Large intestine (tissue), 3 donors: ENCODE measurements around the gene CFAP46. TPM values are rescaled to one million over a fixed set of nuclear protein-coding genes. Genes with fewer than 3 reads are reported as not detected.

Source experiments
- DNase-seq, 2 donors: peaks; one replicate each; pipeline versions ENCODE4 v3.0.0 to v3.0.0-alpha.2; 2013
- H3K27ac ChIP-seq: one replicate; pipeline ENCODE4 v1.5.1; 2013; ENCODE audit warnings: low read length
- H3K27me3 ChIP-seq: 2 replicates; pipeline ENCODE4 v1.6.1; 2013; ENCODE audit warnings: low read length; ENCODE audit not compliant: control insufficient read depth, insufficient read depth
- H3K36me3 ChIP-seq: 2 replicates; pipeline ENCODE4 v1.6.1; 2013; ENCODE audit warnings: low read length; ENCODE audit not compliant: control insufficient read depth, insufficient read depth
- H3K4me1 ChIP-seq: one replicate; pipeline ENCODE4 v1.6.1; 2013; ENCODE audit warnings: low read length; ENCODE audit not compliant: control insufficient read depth, insufficient read depth
- H3K4me3 ChIP-seq: one replicate; pipeline ENCODE4 v1.5.1; 2013; ENCODE audit warnings: low read length
- H3K9me3 ChIP-seq: one replicate; pipeline ENCODE4 v1.6.1; 2013; ENCODE audit warnings: mild to moderate bottlenecking, low read depth, low read length, moderate library complexity; ENCODE audit not compliant: control insufficient read depth
- WGBS: methylation state at CpG from one replicate; pipeline ENCODE4 v1.1.5; 2013; ENCODE audit warnings: low lambda C conversion rate; ENCODE audit not compliant: insufficient coverage; 5-methylcytosine and 5-hydroxymethylcytosine counted together
- polyA plus RNA-seq: library from polyadenylated mRNA; unstranded; fragments of 120-200 nt; gene quantifications from one replicate; pipeline ENCODE4 v1.2.1, GENCODE V29; 2013

CFAP46 gene
- polyA plus RNA-seq, 1 donor: 0.75 TPM

DNA sequence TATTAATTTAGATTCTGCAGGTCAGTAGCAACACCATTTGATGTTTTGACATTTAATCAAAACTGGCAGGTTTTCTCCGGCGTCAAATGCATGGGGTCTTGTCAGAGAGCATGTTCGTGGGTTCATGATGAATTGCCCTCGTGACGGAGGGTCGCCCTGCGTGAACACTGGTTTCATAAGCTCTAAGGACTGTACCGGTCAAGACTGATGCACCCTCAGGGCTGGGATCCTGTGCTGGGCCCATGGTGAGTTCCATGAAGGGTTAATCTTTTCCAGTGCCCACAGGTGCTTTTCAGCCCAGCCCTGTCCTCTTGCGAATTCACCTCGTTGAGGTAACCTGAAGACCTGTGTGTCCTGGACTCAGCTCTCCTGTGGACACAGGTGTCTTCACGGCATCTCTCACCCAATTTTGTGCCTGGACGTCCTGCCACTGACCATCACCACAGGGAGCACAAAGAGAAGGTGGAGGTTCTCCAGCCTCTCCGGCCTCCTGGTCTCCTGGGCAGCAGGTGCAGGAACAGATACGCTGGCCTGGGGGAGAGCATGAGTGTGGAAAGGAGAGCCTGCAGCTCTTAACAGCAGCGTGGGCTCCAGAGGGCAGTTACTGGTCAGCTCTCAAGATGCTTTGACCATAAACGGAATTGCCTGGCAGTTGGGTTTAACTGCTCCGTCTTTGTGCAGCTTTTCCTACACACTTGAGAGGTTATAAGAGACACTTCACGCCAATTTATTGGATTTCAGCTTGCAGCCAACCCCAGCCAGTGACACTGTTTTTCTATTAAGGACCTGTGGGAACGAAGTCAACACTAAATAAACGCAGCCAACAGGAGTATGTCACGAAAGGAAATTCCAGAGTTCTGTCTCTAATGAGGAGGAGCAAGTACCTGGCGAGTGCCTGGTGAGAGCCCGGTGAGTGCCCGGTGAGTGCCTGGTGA, 37.4 kb upstream of the CFAP46 start:
- H3K27ac ChIP-seq: no peak overlapping the region
- no peaks in the 10 kb centered on the region for H3K36me3 ChIP-seq
- WGBS: 100% methylated on average over 1 of the region's 24 CpGs
- peaks cover 3% of the 10 kb centered on the region for H3K9me3 ChIP-seq
- no peak overlapping the region for H3K4me3 ChIP-seq
- peaks cover 10% of the 10 kb centered on the region for H3K27me3 ChIP-seq
- no peak for DNase-seq
- no peaks in the 10 kb centered on the region for H3K4me1 ChIP-seq

GRCh38 chr10:132978542-132978941, 36.2 kb upstream of the CFAP46 start:
- Histone ChIP-seq H3K27ac (no peak overlapping the region), H3K9me3 (no peaks in the 10 kb centered on the region), H3K27me3 (peaks cover under 1% of the 10 kb centered on the region), H3K36me3 (no peaks in the 10 kb centered on the region), H3K4me3 (no peak overlapping the region), H3K4me1 (no peaks in the 10 kb centered on the region)
- WGBS: 72% methylated on average over 4 of the region's 9 CpGs
- DNase-seq: no peak

- Histone ChIP-seq H3K27me3 (no peaks in the 10 kb centered on the region), H3K4me1 (no peaks in the 10 kb centered on the region)
Observed at GRCh38 chr10:132977807-132978206, 35.4 kb upstream of the CFAP46 start.

GRCh38 chr10:132977076-132977475, 34.7 kb upstream of the CFAP46 start:
- no peak for DNase-seq
- Histone ChIP-seq H3K27ac (no peak overlapping the region), H3K27me3 (peaks cover 4% of the 10 kb centered on the region), H3K4me1 (no peaks in the 10 kb centered on the region), H3K9me3 (no peaks in the 10 kb centered on the region), H3K36me3 (no peaks in the 10 kb centered on the region), H3K4me3 (no peak overlapping the region)
- no CpG with 5 or more reads among the region's 25 CpGs for whole genome bisulfite sequencing

More at GRCh38 chr10:132977807-132978206, 35.4 kb upstream of the CFAP46 start:
- Histone ChIP-seq H3K27ac (no peak overlapping the region), H3K36me3 (no peaks in the 10 kb centered on the region), H3K9me3 (no peaks in the 10 kb centered on the region), H3K4me3 (no peak overlapping the region)
- WGBS: no CpG with 5 or more reads among the region's 27 CpGs
- DNase-seq: no peak

DNA sequence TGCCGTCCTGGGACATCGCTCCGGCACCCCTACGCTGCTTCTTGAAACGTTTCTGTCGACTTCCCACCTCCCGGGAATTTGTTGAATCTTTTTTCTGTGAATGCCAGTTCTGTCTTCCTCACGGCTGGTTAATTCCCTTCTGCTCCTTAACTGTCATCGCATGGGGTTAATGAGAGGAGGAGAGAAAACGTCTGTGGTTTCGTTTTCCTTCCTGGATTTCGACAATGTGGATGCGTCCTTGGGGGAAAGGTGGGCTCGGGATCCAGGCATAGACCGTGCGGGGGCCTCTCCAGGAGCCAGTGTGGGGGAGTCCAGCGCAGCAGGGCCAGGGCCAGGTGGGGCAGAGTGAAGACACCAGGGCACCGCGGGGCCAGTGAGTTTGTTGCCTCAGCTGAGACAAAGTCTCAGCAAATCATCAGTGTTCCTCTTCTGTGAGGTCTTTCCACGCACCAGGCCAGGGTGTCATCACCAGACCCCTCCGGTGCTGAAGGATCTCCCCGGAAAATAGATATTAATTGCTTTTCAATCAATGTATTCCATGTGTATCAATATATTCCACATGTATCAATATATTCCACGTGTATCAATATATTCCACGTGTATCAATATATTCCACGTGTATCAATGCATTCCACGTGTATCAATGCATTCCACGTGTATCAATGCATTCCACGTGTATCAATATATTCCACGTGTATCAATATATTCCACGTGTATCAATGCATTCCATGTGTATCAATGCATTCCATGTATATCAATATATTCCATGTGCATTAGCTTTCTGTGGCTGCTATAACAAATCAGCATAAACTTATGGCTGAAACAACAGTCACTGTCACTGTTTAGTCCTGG, 33.7 kb upstream of the CFAP46 start:
- H3K36me3 ChIP-seq: no peaks in the 10 kb centered on the region
- no peak overlapping the region for H3K4me3 ChIP-seq
- H3K27ac ChIP-seq: no peak overlapping the region
- no peaks in the 10 kb centered on the region for H3K4me1 ChIP-seq
- WGBS: 97% methylated on average over 4 of the region's 30 CpGs
- peaks cover 13% of the 10 kb centered on the region for H3K27me3 ChIP-seq
- no peak for DNase-seq
- no peaks in the 10 kb centered on the region for H3K9me3 ChIP-seq

DNA sequence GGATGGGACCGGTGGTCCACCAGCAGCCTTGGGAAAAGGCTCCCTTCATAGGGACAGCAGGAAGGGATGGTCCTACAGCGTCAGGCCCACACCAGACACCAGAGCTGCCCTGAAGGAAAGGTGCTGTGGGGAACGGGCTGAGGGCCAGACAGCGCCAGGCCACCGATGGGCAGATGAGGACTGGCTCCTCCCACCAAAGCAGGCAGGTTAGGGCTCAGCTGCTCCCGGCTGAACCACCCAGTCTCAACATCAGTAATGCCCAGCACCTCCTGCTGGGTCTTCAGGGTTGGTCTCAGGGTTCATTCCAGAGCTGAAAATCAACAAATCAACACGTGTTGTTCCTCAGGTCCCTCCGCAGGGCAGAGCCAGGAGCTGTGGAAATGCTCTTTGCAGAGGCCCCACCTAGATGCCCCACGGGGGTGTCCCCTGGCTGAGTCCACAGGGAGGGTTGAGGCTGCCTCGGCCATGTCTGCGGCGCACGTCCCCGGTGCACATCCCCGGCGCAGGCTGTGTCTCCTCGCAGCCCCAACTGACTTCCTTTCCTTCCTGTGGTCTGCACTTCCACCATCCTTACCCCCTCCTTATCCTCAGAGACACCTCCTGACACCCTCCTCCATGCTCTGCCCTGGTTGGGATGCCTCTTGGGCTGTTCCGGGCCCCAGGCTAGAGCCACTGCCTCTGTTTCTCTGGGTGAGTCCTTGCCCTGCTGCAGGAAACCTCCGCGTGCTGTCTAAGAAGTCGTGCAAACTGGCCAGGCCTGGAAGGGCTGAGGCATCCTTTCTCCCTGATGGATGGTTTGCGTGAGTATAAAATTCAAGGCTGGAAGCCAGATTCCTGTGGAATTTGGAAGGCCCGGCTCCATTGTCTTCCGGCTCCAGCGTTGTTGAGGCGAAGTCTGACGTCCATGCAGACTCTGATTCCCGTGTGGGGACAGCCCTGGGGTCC, 32.8 kb upstream of the CFAP46 start:
- no peak for DNase-seq
- no CpG with 5 or more reads among the region's 28 CpGs for WGBS

DNA sequence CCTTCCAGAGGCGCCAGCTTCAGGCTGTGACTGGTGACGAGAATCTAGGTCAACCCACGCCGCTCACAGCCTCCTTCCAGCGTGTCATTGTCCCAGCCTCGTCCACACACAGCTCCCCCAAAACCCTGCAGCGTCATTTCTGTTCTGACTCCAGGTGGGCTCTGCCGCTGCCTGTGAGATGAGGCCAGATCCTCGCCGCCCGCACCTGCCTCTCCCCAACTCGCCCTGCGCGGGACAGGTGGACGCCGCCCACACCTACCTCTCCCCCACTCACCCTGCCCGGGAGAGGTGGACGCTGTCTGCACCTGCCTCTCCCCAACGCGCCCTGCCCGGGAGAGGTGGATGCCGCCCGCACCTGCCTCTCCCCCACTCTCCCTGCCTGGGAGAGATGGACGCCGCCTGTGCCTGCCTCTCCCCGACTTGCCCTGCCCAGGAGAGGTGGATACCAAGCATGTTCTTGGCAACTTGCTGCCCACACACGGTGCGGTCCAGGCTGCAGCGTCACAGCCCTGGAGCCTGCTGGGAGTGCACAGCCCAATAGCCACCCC, 32.0 kb upstream of the CFAP46 start:
- WGBS: no CpG with 5 or more reads among the region's 29 CpGs
- H3K27me3 ChIP-seq: peaks cover 20% of the 10 kb centered on the region
- no peak overlapping the region for H3K4me3 ChIP-seq
- H3K36me3 ChIP-seq: no peaks in the 10 kb centered on the region
- no peak for DNase-seq
- no peak overlapping the region for H3K27ac ChIP-seq
- H3K9me3 ChIP-seq: peaks cover 4% of the 10 kb centered on the region
- H3K4me1 ChIP-seq: no peaks in the 10 kb centered on the region

More for the DNA sequence above, 32.8 kb upstream of the CFAP46 start:
- H3K9me3 ChIP-seq: peaks cover 4% of the 10 kb centered on the region
- H3K27me3 ChIP-seq: peaks cover 20% of the 10 kb centered on the region
- H3K4me3 ChIP-seq: no peak overlapping the region
- H3K36me3 ChIP-seq: no peaks in the 10 kb centered on the region
- H3K27ac ChIP-seq: no peak overlapping the region
- H3K4me1 ChIP-seq: no peaks in the 10 kb centered on the region

DNA sequence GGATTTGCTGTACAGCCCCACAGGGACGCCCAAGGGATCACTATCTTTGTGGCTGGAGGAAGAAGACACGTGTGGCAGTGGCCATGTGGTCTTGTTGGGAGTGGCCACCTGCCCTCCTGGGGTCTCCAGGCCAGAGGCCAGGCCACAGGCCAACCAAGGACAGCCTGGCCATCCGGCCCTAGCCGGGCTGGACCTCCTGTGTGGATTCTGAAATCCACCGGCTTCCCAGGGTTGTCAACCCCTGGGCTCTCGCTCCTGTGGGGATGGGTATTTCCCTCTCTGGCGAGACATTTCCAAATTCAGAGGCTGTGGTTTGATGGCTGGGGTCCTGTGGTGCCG, 31.5 kb upstream of the CFAP46 start:
- no CpG with 5 or more reads among the region's 8 CpGs for WGBS
- H3K36me3 ChIP-seq: no peaks in the 10 kb centered on the region
- H3K27me3 ChIP-seq: peaks cover 20% of the 10 kb centered on the region
- H3K27ac ChIP-seq: no peak overlapping the region
- DNase-seq: no peak
- no peaks in the 10 kb centered on the region for H3K4me1 ChIP-seq
- H3K4me3 ChIP-seq: no peak overlapping the region
- peaks cover 4% of the 10 kb centered on the region for H3K9me3 ChIP-seq

GRCh38 chr10:132972986-132973902, 30.9 kb upstream of the CFAP46 start:
- no peak for DNase-seq
- no peaks in the 10 kb centered on the region for H3K4me1 ChIP-seq
- 100% methylated on average over 1 of the region's 28 CpGs for WGBS
- H3K9me3 ChIP-seq: peaks cover 4% of the 10 kb centered on the region
- H3K27ac ChIP-seq: no peak overlapping the region
- H3K4me3 ChIP-seq: no peak overlapping the region
- H3K27me3 ChIP-seq: peaks cover 20% of the 10 kb centered on the region
- H3K36me3 ChIP-seq: no peaks in the 10 kb centered on the region
